Thoracic aorta (tissue), 2 donors: ENCODE data around the gene MAPT. TPM values are rescaled to one million over a fixed set of nuclear protein-coding genes. Genes with fewer than 3 reads are reported as not detected.

Experiments used
- ATAC-seq: fragments of 150-250 bp; one replicate; pipeline ENCODE4 v1.8.0; 2017; ENCODE audit warnings: low read depth; ENCODE audit not compliant: insufficient number of reproducible peaks, low FRiP score
- DNase-seq: peaks from one replicate; pipeline ENCODE4 v3.0.0-alpha.2; 2020; ENCODE audit warnings: low spot score
- H3K27ac ChIP-seq, 2 donors: fragments of 200-600 bp; sonication (generic); 1 replicate in 1 of 2; 2 replicates in 1 of 2; pipeline ENCODE4 v1.5.1; 2016; ENCODE audit warnings: mild to moderate bottlenecking in 2 of 2, moderate library complexity in 2 of 2
- H3K27me3 ChIP-seq: fragments of 200-600 bp; sonication (generic); replicated peaks from 2 replicates; pipeline ENCODE4 v1.6.0; 2016; ENCODE audit warnings: mild to moderate bottlenecking; ENCODE audit not compliant: insufficient read depth
- H3K36me3 ChIP-seq: fragments of 200-600 bp; sonication (generic); one replicate; pipeline ENCODE4 v1.5.1; 2016
- H3K4me1 ChIP-seq, 2 donors: fragments of 200-600 bp; sonication (generic); 1 replicate in 1 of 2; 2 replicates in 1 of 2; pipeline versions ENCODE4 v1.5.1 to v1.6.0; 2016; ENCODE audit warnings: low read depth in 2 of 2, mild to moderate bottlenecking in 1 of 2; ENCODE audit not compliant: control insufficient read depth in 1 of 2
- H3K4me3 ChIP-seq: fragments of 200-600 bp; sonication (generic); 2 replicates; pipeline ENCODE4 v1.5.1; 2016; ENCODE audit warnings: mild to moderate bottlenecking
- H3K9me3 ChIP-seq: fragments of 200-600 bp; sonication (generic); 2 replicates; pipeline ENCODE4 v1.5.1; 2016
- CTCF ChIP-seq: fragments of 200-600 bp; sonication (generic); IDR thresholded peaks from one replicate; pipeline ENCODE4 v1.5.1; 2019; ENCODE audit warnings: antibody characterized with exemption
- total RNA-seq, 2 donors: library from RNA; depleted of rRNA; stranded (reverse); fragments of >200 nt; gene quantifications; one replicate each; pipeline versions ENCODE4 v1.1.0 to v1.2.3, GENCODE V29; 2016

MAPT gene
- total RNA-seq, 2 donors from 2014 or later, result 3.1 to 4.6 TPM

GRCh38 chr17:45989759-45990158, 95.4 kb downstream of the MAPT start:
- Histone ChIP-seq H3K9me3 (no peaks in the 10 kb centered on the region), H3K27me3 (no peaks in the 10 kb centered on the region), H3K4me3 (no peak overlapping the region), H3K27ac (no peak overlapping the region), H3K36me3 (no peaks in the 10 kb centered on the region), H3K4me1 (no peaks in the 10 kb centered on the region)
- DNase-seq, result no peak
- ATAC-seq, result no peak
- TF ChIP-seq CTCF, result no peak

- Histone ChIP-seq H3K27ac (no peak overlapping the region), H3K4me1 (no peaks in the 10 kb centered on the region), H3K27me3 (no peaks in the 10 kb centered on the region), H3K36me3 (no peaks in the 10 kb centered on the region), H3K9me3 (no peaks in the 10 kb centered on the region), H3K4me3 (no peak overlapping the region)
- no peak for TF ChIP-seq CTCF
- DNase-seq, result no peak
- no peak for ATAC-seq
Observed at GRCh38 chr17:45990886-45991285, 96.5 kb downstream of the MAPT start.

GRCh38 chr17:45991341-45991740, 97.0 kb downstream of the MAPT start:
- no peaks in the 10 kb centered on the region for H3K4me1 ChIP-seq
- no peaks in the 10 kb centered on the region for H3K9me3 ChIP-seq
- no peak overlapping the region for H3K4me3 ChIP-seq
- no peaks in the 10 kb centered on the region for H3K36me3 ChIP-seq
- TF ChIP-seq CTCF, result no peak
- DNase-seq (no peak), ATAC-seq (no peak)
- no peak overlapping the region for H3K27ac ChIP-seq
- no peaks in the 10 kb centered on the region for H3K27me3 ChIP-seq

GRCh38 chr17:45992175-45992574, 97.8 kb downstream of the MAPT start:
- no peak for ATAC-seq
- Histone ChIP-seq H3K4me3 (no peak overlapping the region), H3K27ac (no peak overlapping the region), H3K27me3 (no peaks in the 10 kb centered on the region), H3K9me3 (no peaks in the 10 kb centered on the region), H3K4me1 (no peaks in the 10 kb centered on the region), H3K36me3 (no peaks in the 10 kb centered on the region)
- no peak for TF ChIP-seq CTCF
- DNase-seq, result no peak

GRCh38 chr17:45992904-45993303, 98.5 kb downstream of the MAPT start:
- no peak for ATAC-seq
- TF ChIP-seq CTCF, result no peak
- no peak overlapping the region for H3K4me3 ChIP-seq

More at GRCh38 chr17:45992904-45993303, 98.5 kb downstream of the MAPT start:
- no peak for DNase-seq
- Histone ChIP-seq H3K36me3 (no peaks in the 10 kb centered on the region), H3K9me3 (no peaks in the 10 kb centered on the region), H3K27me3 (no peaks in the 10 kb centered on the region), H3K4me1 (peaks cover 0 to 5% of the 10 kb centered on the region in 2 donors), H3K27ac (no peak overlapping the region)
